Fibroblast of lung (primary cell): ENCODE data around the gene WSB2.

Experiments used
- EZH2 ChIP-seq: IDR thresholded peaks from 2 replicates; pipeline ENCODE4 v1.5.1; 2012; ENCODE audit warnings: low read length, control low read depth, mild to moderate bottlenecking; ENCODE audit errors: missing control alignments
- TF ChIP-seq, protein P1 (sequence below), 2 donors: IDR thresholded peaks in 1 of 2; conservative IDR thresholded peaks in 1 of 2; 1 replicate in 1 of 2; 2 replicates in 1 of 2; pipeline ENCODE4 v1.5.1; 2011 to 2012; ENCODE audit warnings: low read length in 2 of 2, control low read depth in 1 of 2, inconsistent platforms in 1 of 2, low read depth in 1 of 2, mild to moderate bottlenecking in 1 of 2

DNA sequence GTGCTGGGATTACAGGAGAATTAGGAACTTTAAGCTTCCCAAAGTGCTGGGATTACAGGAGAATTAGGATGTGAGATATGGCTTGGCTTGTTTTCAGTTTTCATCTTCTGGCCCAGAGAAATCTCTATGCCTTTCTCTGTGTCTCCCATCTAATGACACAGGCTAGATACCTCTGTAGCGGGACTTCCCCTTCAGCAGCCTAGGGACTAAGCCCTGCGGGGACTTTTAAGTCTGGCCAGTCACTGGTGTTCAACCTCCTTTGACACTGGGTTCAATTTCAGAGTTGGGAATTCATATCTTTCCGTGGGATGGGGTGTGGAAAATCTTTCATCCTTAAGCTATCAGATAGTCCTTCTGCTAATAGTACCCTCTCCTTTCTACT, 38.3 kb downstream of the WSB2 start:
- TF ChIP-seq, protein P1, sequence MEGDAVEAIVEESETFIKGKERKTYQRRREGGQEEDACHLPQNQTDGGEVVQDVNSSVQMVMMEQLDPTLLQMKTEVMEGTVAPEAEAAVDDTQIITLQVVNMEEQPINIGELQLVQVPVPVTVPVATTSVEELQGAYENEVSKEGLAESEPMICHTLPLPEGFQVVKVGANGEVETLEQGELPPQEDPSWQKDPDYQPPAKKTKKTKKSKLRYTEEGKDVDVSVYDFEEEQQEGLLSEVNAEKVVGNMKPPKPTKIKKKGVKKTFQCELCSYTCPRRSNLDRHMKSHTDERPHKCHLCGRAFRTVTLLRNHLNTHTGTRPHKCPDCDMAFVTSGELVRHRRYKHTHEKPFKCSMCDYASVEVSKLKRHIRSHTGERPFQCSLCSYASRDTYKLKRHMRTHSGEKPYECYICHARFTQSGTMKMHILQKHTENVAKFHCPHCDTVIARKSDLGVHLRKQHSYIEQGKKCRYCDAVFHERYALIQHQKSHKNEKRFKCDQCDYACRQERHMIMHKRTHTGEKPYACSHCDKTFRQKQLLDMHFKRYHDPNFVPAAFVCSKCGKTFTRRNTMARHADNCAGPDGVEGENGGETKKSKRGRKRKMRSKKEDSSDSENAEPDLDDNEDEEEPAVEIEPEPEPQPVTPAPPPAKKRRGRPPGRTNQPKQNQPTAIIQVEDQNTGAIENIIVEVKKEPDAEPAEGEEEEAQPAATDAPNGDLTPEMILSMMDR (conservative IDR thresholded peaks at IDR 0.05 in 1 of 2, IDR thresholded peaks at IDR 0.05 in 1 of 2; ENCODE audit: low read depth in 1 of 2, low read length in 2 of 2) = no peak
- TF ChIP-seq EZH2 = no peak
